ENCODE measurements around the gene IRAG1.

GRCh38 chr11:10725114-10725906 is 31.8 kb upstream of the IRAG1 start:
- TF ChIP-seq, protein P1, sequence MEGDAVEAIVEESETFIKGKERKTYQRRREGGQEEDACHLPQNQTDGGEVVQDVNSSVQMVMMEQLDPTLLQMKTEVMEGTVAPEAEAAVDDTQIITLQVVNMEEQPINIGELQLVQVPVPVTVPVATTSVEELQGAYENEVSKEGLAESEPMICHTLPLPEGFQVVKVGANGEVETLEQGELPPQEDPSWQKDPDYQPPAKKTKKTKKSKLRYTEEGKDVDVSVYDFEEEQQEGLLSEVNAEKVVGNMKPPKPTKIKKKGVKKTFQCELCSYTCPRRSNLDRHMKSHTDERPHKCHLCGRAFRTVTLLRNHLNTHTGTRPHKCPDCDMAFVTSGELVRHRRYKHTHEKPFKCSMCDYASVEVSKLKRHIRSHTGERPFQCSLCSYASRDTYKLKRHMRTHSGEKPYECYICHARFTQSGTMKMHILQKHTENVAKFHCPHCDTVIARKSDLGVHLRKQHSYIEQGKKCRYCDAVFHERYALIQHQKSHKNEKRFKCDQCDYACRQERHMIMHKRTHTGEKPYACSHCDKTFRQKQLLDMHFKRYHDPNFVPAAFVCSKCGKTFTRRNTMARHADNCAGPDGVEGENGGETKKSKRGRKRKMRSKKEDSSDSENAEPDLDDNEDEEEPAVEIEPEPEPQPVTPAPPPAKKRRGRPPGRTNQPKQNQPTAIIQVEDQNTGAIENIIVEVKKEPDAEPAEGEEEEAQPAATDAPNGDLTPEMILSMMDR (IDR thresholded peaks at IDR 0.05): no peak
- TF ChIP-seq POLR2A (IDR thresholded peaks at IDR 0.05): no peak
